ENCODE measurements around the gene SDCCAG8.

DNA sequence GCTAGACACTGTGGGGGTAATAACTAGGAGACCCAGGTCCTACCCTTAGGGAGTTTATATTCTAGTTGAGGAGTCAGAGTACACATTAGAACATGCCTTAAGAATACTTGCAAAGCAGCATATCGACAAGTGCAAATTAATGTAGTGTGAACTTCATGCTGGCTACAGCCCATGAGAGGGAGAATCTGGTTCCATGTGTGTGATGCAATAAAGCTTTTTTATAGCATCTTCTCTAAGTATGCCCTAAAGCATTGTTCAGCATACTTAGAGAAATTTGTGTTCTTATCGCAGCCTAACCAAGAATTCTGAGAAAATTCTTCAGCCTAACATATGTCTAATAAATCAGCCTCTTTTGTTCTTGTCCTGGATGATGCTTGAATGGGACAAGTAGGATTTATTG, 95.5 kb downstream of the SDCCAG8 start:
- TF ChIP-seq, protein P1, sequence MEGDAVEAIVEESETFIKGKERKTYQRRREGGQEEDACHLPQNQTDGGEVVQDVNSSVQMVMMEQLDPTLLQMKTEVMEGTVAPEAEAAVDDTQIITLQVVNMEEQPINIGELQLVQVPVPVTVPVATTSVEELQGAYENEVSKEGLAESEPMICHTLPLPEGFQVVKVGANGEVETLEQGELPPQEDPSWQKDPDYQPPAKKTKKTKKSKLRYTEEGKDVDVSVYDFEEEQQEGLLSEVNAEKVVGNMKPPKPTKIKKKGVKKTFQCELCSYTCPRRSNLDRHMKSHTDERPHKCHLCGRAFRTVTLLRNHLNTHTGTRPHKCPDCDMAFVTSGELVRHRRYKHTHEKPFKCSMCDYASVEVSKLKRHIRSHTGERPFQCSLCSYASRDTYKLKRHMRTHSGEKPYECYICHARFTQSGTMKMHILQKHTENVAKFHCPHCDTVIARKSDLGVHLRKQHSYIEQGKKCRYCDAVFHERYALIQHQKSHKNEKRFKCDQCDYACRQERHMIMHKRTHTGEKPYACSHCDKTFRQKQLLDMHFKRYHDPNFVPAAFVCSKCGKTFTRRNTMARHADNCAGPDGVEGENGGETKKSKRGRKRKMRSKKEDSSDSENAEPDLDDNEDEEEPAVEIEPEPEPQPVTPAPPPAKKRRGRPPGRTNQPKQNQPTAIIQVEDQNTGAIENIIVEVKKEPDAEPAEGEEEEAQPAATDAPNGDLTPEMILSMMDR (IDR thresholded peaks at IDR 0.05) = no peak
- no peak for TF ChIP-seq POLR2A (IDR thresholded peaks at IDR 0.05)

Measured in body of pancreas (tissue), 4 donors.